ENCODE measurements around the gene UGT1A6.
"Not testable (repeated sequence)": the region's sequence is repeated elsewhere in the genome, so short reads cannot be mapped to it uniquely, and the experiment has no call there.

Gene UGT1A6

DNA sequence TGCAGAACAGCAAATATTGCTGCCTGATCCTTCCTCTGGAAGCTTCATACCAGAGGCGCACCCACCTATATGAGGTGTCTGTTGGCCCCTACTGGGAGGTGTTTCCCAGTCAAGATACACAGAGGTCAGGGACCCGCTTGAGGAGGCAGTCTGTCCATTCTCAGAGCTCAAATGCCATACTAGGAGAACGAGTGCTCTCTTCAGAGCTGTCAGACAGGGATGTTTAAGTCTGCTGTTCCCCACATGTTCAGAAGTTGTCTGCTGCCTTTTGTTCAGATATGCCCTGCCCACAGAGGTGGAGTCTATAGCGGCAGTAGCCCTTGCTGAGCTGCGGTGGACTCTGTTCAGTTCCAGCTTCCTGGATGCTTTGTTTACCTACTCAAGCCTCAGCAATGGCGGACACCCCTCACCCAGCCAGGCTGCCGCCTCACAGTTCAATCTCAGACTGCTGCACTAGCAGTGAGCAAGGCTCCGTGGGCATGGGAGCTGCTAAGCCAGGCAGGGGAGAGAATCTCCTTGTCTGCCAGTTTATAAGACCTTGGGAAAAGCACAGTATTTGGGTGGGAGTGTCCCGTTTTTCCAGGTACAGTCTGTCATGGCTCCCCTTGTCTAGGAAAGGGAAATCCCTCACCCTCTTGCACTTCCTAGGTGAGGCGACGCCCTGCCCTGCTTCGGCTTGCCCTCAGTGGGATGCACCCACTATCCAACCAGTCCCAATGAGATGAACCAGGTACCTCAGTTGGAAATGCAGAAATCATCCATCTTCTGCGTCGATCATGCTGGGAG lies 44.4 kb downstream of the UGT1A6 start:
- DNase-seq = not testable (repeated sequence)

- no peak for DNase-seq
These were observed 48.2 kb downstream of the UGT1A6 start for GRCh38 chr2:233740870-233741269.

DNA sequence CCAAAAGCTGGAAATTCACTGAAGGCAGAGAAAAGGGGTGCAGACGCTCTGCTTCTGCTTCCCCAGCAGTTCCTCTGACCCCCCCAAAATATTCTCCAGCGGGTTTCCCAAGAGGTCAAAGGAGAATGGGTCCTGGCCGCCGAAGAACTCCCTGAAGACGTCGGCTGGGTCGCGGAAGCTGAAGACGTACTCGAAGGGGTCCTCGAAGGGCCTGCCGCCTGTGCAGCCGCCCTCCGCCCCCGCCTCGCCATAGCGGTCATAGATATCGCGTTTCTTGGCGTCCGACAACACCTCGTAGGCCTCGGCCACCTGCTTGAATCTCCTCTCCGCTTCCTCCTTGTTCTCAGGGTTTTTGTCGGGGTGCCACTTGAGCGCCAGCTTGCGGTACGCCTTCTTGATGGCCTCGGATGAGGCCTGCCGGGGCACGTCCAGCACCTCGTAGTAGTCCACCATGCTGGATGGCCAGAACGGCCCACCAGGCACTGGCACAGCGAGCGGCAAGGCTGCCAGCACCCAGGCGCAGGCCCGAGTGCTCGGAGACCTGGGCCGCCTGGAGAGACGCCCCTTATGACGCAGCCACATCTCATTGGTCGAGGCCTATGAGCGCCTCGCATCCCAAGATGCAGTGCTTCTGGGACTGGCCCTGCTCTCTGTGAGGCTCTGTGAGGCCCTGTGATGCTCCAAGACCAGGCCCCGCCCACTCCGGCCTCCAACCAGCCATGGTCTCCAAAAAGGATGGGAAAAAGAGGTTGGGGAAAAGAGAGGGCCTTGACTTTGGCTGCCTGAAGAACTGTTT lies 51.0 kb downstream of the UGT1A6 start:
- DNase-seq = no peak

DNA sequence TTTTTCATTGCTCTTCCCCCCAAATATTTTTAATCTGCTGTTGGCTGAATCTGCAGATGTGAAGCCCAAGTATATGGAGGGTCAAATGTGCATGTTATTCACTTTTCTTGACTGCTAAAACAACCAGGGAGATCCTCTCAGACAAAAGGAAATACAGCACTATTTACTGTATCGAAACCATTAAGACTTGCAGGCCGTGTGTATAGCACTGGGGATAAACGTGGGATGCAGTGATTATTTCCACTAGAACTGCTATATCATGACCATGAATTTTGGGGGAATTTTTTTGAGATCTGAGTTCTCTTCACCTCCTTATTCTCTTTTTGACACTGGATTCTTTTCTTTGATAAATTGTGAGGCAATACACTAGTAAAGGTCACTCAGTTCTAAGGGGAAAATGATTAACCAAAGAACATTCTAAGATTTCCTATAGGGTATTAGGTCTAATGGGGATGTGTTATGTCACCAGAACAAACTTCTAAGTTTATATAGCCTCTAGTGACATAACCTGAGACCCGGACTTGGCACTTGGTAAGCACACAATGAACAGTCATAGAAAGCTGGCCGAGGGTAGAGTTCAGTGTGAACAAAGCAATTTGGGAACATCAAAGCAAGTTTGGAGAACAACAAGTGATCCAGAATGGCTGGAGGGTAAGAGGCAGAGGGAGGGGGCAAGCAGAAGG lies 52.5 kb downstream of the UGT1A6 start:
- DNase-seq = no peak

GRCh38 chr2:233745838-233746237 lies 53.1 kb downstream of the UGT1A6 start:
- DNase-seq = not testable (repeated sequence)

- no peak for DNase-seq
These were observed 54.0 kb downstream of the UGT1A6 start for GRCh38 chr2:233746475-233747282.

DNA sequence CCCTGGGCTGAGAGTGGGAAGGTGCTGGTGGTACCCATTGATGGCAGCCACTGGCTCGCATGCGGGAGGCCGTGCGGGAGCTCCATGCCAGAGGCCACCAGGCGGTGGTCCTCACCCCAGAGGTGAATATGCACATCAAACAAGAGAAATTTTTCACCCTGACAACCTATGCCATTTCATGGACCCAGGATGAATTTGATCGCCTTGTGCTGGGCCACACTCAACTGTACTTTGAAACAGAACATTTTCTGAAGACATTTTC lies 54.5 kb downstream of the UGT1A6 start:
- no peak for DNase-seq

DNA sequence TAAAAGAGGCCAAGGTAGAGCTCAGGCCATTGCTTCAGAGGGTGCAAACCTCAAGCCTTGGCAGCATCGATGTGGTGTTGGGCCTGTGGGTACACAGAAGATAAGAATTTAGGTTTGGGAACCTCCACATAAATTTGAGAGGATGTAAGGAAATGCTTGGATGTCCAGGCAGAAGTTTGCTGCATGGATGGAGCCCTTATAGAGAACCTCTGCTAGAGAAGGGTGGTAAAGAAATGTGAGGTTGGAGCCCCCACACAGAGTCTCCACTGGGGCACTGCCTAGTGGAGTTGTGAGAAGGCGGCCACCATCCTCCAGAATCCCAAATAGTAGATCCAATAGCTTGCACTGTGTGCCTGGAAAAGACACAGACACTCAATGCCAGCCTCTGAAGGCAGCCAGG lies 58.0 kb downstream of the UGT1A6 start:
- not testable (repeated sequence) for DNase-seq

- not testable (repeated sequence) for DNase-seq
These were observed 58.7 kb downstream of the UGT1A6 start for GRCh38 chr2:233751212-233752009.

DNA sequence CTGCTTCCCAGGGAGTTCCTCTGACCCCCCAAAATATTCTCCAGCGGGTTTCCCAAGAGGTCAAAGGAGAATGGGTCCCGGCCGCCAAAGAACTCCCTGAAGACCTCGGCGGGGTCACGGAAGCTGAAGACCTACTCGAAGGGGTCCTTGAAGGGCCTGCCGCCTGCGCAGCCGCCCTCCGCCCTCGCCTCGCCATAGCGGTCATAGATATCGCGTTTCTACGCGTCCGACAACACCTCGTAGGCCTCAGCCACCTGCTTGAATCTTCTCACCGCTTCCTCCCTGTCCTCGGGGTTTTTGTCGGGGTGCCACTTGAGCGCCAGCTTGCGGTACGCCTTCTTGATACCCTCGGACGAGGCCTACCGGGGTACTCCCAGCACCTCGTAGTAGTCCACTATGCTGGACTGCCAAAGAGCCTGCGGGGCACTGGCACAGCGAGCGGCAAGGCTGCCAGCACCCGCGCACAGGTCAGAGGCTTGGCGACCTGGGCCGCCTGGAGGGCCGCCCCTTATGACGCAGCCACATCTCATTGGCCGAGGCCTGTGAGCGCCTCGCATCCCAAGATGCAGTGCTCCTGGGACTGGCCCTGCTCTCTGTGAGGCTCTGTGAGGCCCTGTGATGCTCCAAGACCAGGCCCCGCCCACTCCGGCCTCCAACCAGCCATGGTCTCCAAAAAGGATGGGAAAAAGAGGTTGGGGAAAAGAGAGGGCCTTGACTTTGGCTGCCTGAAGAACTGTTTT lies 62.4 kb downstream of the UGT1A6 start:
- DNase-seq = no peak

- no peak for DNase-seq
These were observed 63.9 kb downstream of the UGT1A6 start for GRCh38 chr2:233756429-233757081.

GRCh38 chr2:233758141-233758540 lies 65.5 kb downstream of the UGT1A6 start:
- no peak for DNase-seq

DNA sequence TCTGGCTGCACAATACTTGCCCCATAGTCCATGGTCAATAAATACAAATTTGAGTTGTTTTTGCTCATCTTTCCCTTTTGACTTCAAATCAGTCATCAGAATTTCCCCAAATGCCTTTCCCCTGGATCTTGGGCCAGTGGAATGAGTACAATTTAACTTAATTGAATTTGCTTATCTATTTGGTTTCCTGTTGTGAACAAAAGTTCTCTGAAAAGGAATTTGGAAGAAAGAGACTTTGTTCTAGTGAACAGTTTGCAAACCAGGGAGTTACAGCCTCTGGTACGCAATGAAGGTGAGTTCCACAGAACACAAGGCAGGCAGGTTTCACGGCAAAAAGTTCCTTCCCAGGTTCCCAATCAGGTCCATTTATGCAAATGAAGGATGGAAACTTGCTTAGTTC lies 66.2 kb downstream of the UGT1A6 start:
- DNase-seq = no peak

- no peak for DNase-seq
These were observed 67.4 kb downstream of the UGT1A6 start, which contains the start of gene UGT1A1 for GRCh38 chr2:233760043-233760442. Gene UGT1A1 (plus strand): TSS chr2:233760270. CDS start chr2:233760288, 18 bp downstream.

DNA sequence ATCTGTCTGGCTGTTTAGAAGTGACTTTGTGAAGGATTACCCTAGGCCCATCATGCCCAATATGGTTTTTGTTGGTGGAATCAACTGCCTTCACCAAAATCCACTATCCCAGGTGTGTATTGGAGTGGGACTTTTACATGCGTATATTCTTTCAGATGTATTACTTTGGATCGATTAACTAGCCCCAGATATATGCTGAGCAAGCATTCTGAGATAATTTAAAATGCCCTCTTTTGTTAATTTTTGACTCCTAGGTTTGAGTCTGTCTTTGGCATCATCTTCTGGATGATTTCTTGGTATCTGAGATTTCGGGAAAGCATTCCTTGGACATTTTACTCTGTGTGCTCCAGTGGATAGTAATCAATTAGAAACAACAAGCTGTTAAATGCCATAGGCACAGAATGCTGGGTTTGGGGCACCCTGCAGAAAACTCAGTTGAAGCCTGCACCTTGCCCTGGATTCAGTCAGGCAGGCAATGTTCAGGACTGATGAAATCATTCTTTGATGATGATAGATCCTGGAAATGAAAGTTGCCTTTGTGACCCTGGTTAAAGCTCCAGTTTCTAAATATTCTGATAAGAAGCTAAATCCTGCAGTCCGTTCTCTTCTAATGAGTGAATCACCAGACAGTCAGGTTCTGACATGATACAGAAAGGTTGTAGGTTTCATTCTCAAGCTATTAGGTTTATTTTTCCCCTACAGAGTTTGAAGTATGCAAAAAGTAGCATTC lies 68.5 kb downstream of the UGT1A6 start:
- DNase-seq = no peak

GRCh38 chr2:233764264-233764663 lies 71.6 kb downstream of the UGT1A6 start:
- no peak for DNase-seq

DNA sequence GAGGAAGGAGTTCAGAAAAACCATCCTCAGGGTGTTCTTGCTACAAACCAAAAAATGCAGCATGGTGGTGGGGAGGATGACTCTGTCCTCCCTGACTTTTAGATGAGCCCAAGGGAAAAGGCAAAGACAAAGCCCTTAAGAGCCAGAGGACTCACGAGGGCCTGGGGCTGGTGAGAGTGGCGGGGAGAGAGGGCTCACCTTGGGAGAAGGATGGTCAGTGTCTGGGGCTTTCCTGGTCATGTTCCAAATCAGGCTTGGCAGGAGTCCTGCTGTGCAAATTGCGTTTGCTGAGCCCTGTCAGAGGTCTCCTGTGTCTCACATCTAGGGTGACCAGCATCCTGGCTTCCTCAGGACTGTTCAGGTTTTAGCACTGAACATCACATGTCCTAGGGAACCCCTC lies 72.1 kb downstream of the UGT1A6 start:
- no peak for DNase-seq

DNA sequence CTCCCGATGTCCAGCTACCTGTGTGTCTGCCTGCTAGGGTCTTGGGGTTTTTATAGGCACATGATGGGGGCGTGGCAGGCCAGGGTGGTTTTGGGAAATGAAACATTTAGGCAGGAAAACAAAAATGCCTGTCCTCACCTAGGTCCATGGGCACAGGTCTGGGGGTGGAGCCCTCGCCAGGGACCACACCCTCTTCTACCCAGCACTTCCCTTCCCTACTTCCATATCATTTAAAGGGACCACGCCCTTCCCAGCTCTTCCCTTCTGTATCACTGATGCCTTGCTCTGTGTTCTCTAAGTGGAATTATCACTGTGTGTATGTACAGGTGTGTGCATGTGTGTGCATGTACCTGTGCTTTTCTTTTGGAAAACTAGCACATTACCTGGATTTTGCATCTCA lies 73.7 kb downstream of the UGT1A6 start:
- DNase-seq = no peak

DNA sequence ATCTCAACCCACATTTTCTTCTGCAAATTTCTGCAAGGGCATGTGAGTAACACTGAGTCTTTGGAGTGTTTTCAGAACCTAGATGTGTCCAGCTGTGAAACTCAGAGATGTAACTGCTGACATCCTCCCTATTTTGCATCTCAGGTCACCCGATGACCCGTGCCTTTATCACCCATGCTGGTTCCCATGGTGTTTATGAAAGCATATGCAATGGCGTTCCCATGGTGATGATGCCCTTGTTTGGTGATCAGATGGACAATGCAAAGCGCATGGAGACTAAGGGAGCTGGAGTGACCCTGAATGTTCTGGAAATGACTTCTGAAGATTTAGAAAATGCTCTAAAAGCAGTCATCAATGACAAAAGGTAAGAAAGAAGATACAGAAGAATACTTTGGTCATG lies 75.4 kb downstream of the UGT1A6 start:
- no peak for DNase-seq

DNA sequence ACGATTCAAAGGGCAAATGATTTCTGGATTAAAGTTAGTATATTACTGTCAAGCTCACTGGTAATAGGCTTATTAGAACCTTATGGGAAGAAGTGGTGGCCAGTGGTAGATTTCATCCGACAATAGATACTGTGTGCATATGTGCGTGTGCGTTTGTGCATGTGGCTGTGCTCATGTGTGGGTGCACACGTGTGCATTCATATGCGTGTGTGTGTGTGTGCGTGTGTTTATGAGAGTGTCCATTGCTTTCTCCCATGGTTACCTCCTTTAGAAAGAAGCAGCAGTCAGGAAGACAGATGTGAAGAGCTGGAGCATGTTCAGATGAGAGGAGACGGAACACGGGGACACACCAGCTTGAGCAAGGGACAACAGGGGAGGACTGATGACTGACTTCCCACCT lies 76.6 kb downstream of the UGT1A6 start:
- DNase-seq = no peak

Data from GOT3 (cell line).